COR-L47 (cell line): ENCODE results near the gene LGALS14.

Experiments used
- DNase-seq: peaks from one replicate; lab custom pipeline; 2025; lab: John Stamatoyannopoulos, UW

Gene LGALS14

DNA sequence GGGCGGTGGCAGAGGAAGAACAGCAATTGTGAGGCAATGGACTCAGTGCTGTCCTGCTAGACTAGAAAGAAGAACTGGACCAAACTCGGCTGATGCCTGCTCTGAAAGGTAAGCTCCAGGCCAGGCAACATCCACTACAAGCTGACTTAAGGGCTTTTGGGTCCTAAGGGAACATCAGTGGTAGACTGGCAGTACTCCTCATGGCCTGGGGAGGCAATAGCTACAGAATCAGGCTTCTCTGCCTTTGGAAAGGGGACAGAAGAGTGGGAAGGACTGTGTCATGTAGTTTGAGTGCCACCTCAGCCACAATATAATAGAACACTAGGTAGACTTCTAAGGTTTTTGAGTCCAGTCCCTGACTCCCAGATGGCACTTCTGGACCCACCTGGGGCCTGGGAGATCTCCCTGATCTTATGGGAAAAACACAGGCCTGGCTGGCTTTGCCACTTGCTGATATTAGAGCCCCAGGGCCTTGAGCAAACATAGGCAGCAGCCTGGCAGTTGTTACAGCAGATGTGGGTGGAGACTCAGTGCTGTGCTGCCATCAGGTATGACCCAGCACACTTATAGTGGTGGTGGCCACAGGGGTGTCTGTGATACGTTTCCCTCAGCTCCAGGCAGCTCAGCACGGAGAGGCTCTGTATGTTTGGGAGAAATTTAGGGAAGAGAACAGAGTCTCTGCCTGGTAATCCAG is 42.7 kb downstream of the LGALS14 start:
- DNase-seq = no peak

DNA sequence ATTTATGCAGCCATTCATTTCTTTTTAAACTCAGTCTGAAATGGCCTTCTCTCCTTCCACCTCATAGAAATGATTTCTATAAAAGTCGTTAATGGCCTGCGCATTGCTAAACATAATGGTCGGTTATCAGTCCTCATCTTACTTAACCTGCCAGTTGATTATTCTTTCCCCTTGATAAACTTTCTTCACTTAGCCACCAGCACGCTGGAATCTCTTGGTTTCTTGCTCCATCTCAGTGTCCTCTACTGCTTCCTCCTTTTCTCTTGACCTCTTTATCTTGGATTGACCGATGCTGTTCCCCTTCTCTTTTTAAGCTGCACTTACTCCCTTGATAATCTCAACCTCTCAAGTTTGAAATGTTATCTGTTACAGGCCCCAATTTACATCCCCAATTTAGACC is 45.7 kb downstream of the LGALS14 start:
- DNase-seq = no peak

DNA sequence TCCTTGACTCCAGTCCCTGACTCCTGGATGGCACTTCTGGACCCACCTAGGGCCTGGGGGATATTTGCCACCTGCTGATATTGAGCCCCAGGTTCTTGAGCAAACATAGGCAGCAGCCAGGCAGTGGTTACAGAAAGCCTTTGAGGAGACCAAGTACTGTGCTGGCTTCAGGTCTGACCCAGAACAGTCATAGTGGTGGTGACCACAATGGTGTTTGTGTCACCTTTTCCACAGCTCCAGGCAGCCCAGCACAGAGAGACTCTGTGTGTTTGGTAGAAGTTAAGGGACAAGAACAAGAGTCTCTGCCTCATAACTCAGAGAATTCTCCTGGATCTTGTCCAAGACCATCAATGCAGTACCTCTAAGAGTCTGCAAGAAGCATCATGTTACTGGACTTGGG is 48.1 kb downstream of the LGALS14 start:
- no peak for DNase-seq

DNA sequence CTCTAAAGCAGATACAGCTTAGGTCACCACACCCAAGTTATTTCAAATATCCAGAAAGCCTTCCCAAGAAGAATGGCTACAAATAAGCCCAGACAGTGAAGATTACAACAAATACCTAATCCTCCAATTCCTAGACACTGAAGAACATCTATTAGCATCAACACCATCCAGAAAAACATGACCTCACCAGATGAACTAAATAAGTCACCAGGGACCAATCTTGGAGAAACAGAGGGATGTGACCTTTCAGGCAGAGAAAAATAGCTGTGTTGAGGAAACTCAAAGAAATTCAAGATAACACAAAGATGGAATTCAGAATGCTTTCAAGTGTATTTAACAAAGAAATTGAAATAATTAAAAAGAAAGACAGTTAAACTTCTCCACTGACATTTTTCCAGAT is 48.5 kb downstream of the LGALS14 start:
- DNase-seq = no peak

DNA sequence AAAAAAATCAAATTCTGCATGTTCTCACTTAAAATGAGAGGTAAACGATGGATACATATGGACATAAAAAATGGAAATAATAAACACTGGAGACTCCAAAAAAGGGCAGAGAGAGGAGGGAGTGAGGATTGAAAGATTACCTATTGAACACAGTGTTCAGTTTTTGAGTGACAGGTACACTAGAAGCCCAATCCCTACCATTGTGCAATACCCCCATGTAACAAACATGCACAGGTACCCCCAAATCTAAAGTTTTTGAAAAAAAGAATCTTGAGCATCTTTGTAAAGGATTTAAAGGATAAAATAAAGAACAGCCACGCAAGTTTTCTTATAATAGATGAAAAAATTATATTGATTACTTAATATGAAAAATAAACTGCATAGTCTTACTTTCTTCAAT is 50.3 kb downstream of the LGALS14 start:
- DNase-seq = no peak

DNA sequence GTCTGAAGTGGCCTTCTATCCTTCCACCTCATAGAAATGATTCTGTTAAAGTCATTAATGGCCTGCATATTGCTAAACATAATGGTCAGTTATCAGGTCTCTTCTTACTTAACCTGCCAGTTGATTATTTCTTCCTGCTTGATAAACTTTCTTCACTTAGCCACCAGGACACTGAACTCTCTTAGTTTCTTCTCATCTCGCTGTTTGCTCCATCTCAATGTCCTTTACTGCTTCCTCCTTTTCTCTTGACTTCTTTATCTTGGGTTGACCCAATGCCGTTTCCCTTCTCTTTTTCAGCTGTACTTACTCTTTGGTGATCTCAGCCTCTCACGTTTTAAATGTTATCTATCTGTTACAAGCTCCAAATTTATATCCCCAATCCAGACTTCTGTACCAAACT is 50.7 kb downstream of the LGALS14 start:
- no peak for DNase-seq
